ENCODE measurements around the gene TMEM158. TPM values are rescaled to one million over a fixed set of nuclear protein-coding genes. Genes with fewer than 3 reads are reported as not detected.

Gene TMEM158
- total RNA-seq, 1 donor from 2014 or later: 14.1 TPM

DNA sequence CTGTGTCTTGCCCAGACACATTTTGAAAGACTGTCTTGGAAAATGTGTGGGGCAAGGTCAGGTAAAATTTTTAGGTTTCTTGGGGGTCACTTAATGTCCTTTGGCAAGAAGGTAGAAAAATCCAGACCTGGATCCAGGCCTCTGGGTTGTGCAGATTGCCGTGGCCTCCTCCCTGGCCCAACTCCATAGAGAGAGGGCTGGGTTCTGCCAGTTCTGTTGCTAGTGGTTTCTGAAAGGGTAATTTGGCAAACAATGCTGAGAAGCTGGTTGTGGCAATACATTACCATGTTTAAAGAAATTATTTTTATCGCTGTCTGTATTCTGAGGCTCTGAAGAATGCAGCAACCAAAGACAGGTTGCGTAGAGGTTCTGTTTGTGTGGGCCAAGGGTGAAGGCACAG, 20.2 kb upstream of the TMEM158 start:
- no peaks in the 10 kb centered on the region for H3K9me3 ChIP-seq (ENCODE audit: insufficient read depth, low read depth, low read length)
- H3K27ac ChIP-seq (ENCODE audit: low read depth, low read length): no peak overlapping the region
- H3K4me1 Mint-ChIP-seq (ENCODE audit: low read depth, unreplicated experiment): no peaks in the 10 kb centered on the region
- H4K20me1 ChIP-seq (ENCODE audit: insufficient read depth, low read length): no peaks in the 10 kb centered on the region
- H2AFZ ChIP-seq (ENCODE audit: low read depth, low read length): no peak overlapping the region
- H3K4me1 ChIP-seq (ENCODE audit: insufficient read depth, low read length): no peaks in the 10 kb centered on the region
- FAIRE-seq (no peak), DNase-seq (ENCODE audit: low read depth) (no peak)
- H3K9ac ChIP-seq (ENCODE audit: low read length): no peak overlapping the region
- peaks cover 7% of the 10 kb centered on the region for H3K27me3 Mint-ChIP-seq (ENCODE audit: low read depth, unreplicated experiment)
- H3K79me2 ChIP-seq (ENCODE audit: insufficient read depth, low read length): no peaks in the 10 kb centered on the region
- no peaks in the 10 kb centered on the region for H3K27me3 ChIP-seq (ENCODE audit: insufficient read depth, low read length)
- no peak overlapping the region for H3K4me3 Mint-ChIP-seq (ENCODE audit: unreplicated experiment)
- no peak overlapping the region for H3K27ac Mint-ChIP-seq (ENCODE audit: unreplicated experiment)
- peaks cover 5% of the 10 kb centered on the region for H3K9me3 Mint-ChIP-seq (ENCODE audit: unreplicated experiment)
- H3K4me2 ChIP-seq (ENCODE audit: low read length): no peak overlapping the region
- H3K4me3 ChIP-seq (ENCODE audit: insufficient read depth, low read depth, low read length): no peak overlapping the region
- TF ChIP-seq, protein P1, sequence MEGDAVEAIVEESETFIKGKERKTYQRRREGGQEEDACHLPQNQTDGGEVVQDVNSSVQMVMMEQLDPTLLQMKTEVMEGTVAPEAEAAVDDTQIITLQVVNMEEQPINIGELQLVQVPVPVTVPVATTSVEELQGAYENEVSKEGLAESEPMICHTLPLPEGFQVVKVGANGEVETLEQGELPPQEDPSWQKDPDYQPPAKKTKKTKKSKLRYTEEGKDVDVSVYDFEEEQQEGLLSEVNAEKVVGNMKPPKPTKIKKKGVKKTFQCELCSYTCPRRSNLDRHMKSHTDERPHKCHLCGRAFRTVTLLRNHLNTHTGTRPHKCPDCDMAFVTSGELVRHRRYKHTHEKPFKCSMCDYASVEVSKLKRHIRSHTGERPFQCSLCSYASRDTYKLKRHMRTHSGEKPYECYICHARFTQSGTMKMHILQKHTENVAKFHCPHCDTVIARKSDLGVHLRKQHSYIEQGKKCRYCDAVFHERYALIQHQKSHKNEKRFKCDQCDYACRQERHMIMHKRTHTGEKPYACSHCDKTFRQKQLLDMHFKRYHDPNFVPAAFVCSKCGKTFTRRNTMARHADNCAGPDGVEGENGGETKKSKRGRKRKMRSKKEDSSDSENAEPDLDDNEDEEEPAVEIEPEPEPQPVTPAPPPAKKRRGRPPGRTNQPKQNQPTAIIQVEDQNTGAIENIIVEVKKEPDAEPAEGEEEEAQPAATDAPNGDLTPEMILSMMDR (IDR thresholded peaks at IDR 0.05; ENCODE audit: insufficient read depth, low read depth, low read length): no peak
- TF ChIP-seq EZH2 (IDR thresholded peaks at IDR 0.05; ENCODE audit: insufficient read depth, low read length): no peak
- H3K36me3 ChIP-seq (ENCODE audit: insufficient read depth, low read length): no peaks in the 10 kb centered on the region
- H3K36me3 Mint-ChIP-seq (ENCODE audit: low read depth, unreplicated experiment): no peaks in the 10 kb centered on the region

DNA sequence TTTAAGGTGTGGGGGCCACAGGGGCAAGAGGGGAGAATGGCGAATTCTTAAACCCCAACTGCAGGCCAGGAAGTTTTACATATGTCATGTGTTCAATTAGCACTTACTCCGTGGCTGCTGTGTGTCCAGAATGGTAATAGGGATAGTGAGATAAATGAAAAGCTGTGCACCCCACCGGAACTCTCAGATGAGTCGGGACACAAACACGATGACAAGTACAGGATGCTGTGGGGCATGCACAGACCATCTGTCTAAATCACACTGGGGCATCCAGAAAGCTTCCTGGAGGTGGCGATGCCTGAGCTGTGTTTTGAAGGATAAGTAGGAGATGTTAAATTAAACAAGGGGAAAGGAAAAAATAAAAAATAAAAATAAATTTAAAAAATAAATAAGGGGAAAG, 18.3 kb upstream of the TMEM158 start:
- no peak overlapping the region for H3K4me2 ChIP-seq (ENCODE audit: low read length)
- Mint-ChIP-seq H3K4me3 (ENCODE audit: unreplicated experiment) (no peak overlapping the region), H3K36me3 (ENCODE audit: low read depth, unreplicated experiment) (no peaks in the 10 kb centered on the region), H3K27ac (ENCODE audit: unreplicated experiment) (no peak overlapping the region), H3K27me3 (ENCODE audit: low read depth, unreplicated experiment) (peaks cover 11% of the 10 kb centered on the region), H3K4me1 (ENCODE audit: low read depth, unreplicated experiment) (no peaks in the 10 kb centered on the region), H3K9me3 (ENCODE audit: unreplicated experiment) (peaks cover 8% of the 10 kb centered on the region)
- H3K36me3 ChIP-seq (ENCODE audit: insufficient read depth, low read length): no peaks in the 10 kb centered on the region
- no peaks in the 10 kb centered on the region for H3K27me3 ChIP-seq (ENCODE audit: insufficient read depth, low read length)
- no peaks in the 10 kb centered on the region for H4K20me1 ChIP-seq (ENCODE audit: insufficient read depth, low read length)
- no peak overlapping the region for H2AFZ ChIP-seq (ENCODE audit: low read depth, low read length)
- H3K4me3 ChIP-seq (ENCODE audit: insufficient read depth, low read depth, low read length): no peak overlapping the region
- H3K9ac ChIP-seq (ENCODE audit: low read length): no peak overlapping the region
- DNase-seq (ENCODE audit: low read depth): no peak
- no peaks in the 10 kb centered on the region for H3K4me1 ChIP-seq (ENCODE audit: insufficient read depth, low read length)
- no peak for TF ChIP-seq EZH2 (IDR thresholded peaks at IDR 0.05; ENCODE audit: insufficient read depth, low read length)
- TF ChIP-seq, protein P1 (IDR thresholded peaks at IDR 0.05; ENCODE audit: insufficient read depth, low read depth, low read length): no peak
- H3K79me2 ChIP-seq (ENCODE audit: insufficient read depth, low read length): no peaks in the 10 kb centered on the region
- FAIRE-seq: no peak
- no peaks in the 10 kb centered on the region for H3K9me3 ChIP-seq (ENCODE audit: insufficient read depth, low read depth, low read length)
- no peak overlapping the region for H3K27ac ChIP-seq (ENCODE audit: low read depth, low read length)

DNA sequence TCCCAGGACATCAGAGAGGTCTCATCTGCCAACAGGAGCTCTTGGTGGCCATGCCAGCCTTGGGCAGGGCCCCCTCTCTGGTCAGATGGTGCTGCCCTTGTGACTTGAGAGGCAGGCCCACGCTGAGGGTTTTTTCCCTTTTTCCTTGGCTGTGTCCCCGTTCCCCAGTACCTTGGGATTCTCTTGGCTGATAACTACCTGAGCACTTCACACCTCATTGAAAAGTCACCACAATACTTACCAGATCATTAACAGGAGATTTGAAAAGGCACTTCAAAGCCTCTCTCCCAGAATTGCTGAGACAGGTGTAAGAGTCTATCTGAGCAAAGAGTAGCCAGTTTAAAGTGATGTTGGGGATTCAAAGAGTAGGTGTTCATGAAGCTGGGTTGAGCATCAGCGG, 15.1 kb upstream of the TMEM158 start:
- no peaks in the 10 kb centered on the region for H3K4me1 Mint-ChIP-seq (ENCODE audit: low read depth, unreplicated experiment)
- Histone ChIP-seq H4K20me1 (ENCODE audit: insufficient read depth, low read length) (no peaks in the 10 kb centered on the region), H3K4me2 (ENCODE audit: low read length) (no peak overlapping the region), H3K9ac (ENCODE audit: low read length) (no peak overlapping the region), H3K79me2 (ENCODE audit: insufficient read depth, low read length) (no peaks in the 10 kb centered on the region), H2AFZ (ENCODE audit: low read depth, low read length) (no peak overlapping the region), H3K27ac (ENCODE audit: low read depth, low read length) (no peak overlapping the region), H3K36me3 (ENCODE audit: insufficient read depth, low read length) (no peaks in the 10 kb centered on the region), H3K9me3 (ENCODE audit: insufficient read depth, low read depth, low read length) (no peaks in the 10 kb centered on the region), H3K4me3 (ENCODE audit: insufficient read depth, low read depth, low read length) (no peak overlapping the region), H3K27me3 (ENCODE audit: insufficient read depth, low read length) (no peaks in the 10 kb centered on the region), H3K4me1 (ENCODE audit: insufficient read depth, low read length) (no peaks in the 10 kb centered on the region)
- H3K27me3 Mint-ChIP-seq (ENCODE audit: low read depth, unreplicated experiment): peaks cover 17% of the 10 kb centered on the region
- no peaks in the 10 kb centered on the region for H3K36me3 Mint-ChIP-seq (ENCODE audit: low read depth, unreplicated experiment)
- H3K9me3 Mint-ChIP-seq (ENCODE audit: unreplicated experiment): peaks cover 8% of the 10 kb centered on the region
- H3K27ac Mint-ChIP-seq (ENCODE audit: unreplicated experiment): no peak overlapping the region
- no peak for TF ChIP-seq EZH2 (IDR thresholded peaks at IDR 0.05; ENCODE audit: insufficient read depth, low read length)
- TF ChIP-seq, protein P1 (IDR thresholded peaks at IDR 0.05; ENCODE audit: insufficient read depth, low read depth, low read length): no peak
- FAIRE-seq (no peak), DNase-seq (ENCODE audit: low read depth) (no peak)
- no peak overlapping the region for H3K4me3 Mint-ChIP-seq (ENCODE audit: unreplicated experiment)
